Progenitor cell of endocrine pancreas (in vitro differentiated cells): Measurements from ENCODE around the gene ZNF804A. TPM values are rescaled to one million over a fixed set of nuclear protein-coding genes. Genes with fewer than 3 reads are reported as not detected.
A peak's percentile ranks its signal among the peaks of the same experiment; 100 is the strongest.
"Not testable (repeated sequence)": the region's sequence is repeated elsewhere in the genome, so short reads cannot be mapped to it uniquely, and the experiment has no call there.

Source experiments
- DNase-seq: peaks from one replicate; pipeline ENCODE4 v3.0.0; 2021; ENCODE audit warnings: low spot score; ENCODE audit not compliant: unreplicated experiment
- H3K27ac Mint-ChIP-seq: 2 replicates; pipeline ENCODE4 v1.8.0; 2021; ENCODE audit warnings: mild to moderate bottlenecking, moderate library complexity, mixed read lengths
- H3K27me3 Mint-ChIP-seq: 2 replicates; pipeline ENCODE4 v1.8.0; 2021; ENCODE audit warnings: mixed read lengths
- H3K36me3 Mint-ChIP-seq: 2 replicates; pipeline ENCODE4 v1.8.0; 2022; ENCODE audit warnings: mixed read lengths; ENCODE audit not compliant: insufficient read depth
- H3K4me1 Mint-ChIP-seq: 2 replicates; pipeline ENCODE4 v1.8.0; 2021; ENCODE audit warnings: low read depth, mixed read lengths
- H3K4me3 Mint-ChIP-seq: 2 replicates; pipeline ENCODE4 v1.8.0; 2021; ENCODE audit warnings: low read depth, mild to moderate bottlenecking, moderate library complexity, mixed read lengths
- H3K9me3 Mint-ChIP-seq: 2 replicates; pipeline ENCODE4 v1.8.0; 2021; ENCODE audit warnings: low read depth, mixed read lengths
- CTCF ChIP-seq: fragments of 200-600 bp; sonication (generic); IDR thresholded peaks from one replicate; pipeline ENCODE4 v1.5.0; 2021; ENCODE audit warnings: antibody characterized with exemption, mild to moderate bottlenecking; ENCODE audit not compliant: unreplicated experiment
- total RNA-seq: library from RNA; stranded (reverse); gene quantifications from 2 replicates; pipeline ENCODE4 v1.2.1, GENCODE V29; 2021

ZNF804A gene
- total RNA-seq, 1 donor from 2014 or later, result not detected

GRCh38 chr2:184743096-184743495 lies 144.8 kb downstream of the ZNF804A start:
- DNase-seq, result no peak

GRCh38 chr2:184756161-184756560 lies 157.8 kb downstream of the ZNF804A start:
- DNase-seq, result no peak
- TF ChIP-seq CTCF, result no peak
- H3K27ac Mint-ChIP-seq, result no peak overlapping the region
- no peaks in the 10 kb centered on the region for H3K36me3 Mint-ChIP-seq
- H3K27me3 Mint-ChIP-seq, result no peaks in the 10 kb centered on the region
- H3K4me3 Mint-ChIP-seq, result no peak overlapping the region
- H3K9me3 Mint-ChIP-seq, result no peaks in the 10 kb centered on the region
- H3K4me1 Mint-ChIP-seq, result no peaks in the 10 kb centered on the region

More at GRCh38 chr2:184743096-184743495, 144.8 kb downstream of the ZNF804A start:
- Mint-ChIP-seq H3K9me3 (no peaks in the 10 kb centered on the region), H3K4me1 (no peaks in the 10 kb centered on the region), H3K4me3 (no peak overlapping the region), H3K27me3 (no peaks in the 10 kb centered on the region), H3K36me3 (no peaks in the 10 kb centered on the region), H3K27ac (no peak overlapping the region)
- no peak for TF ChIP-seq CTCF

GRCh38 chr2:184756885-184757284 lies 158.6 kb downstream of the ZNF804A start:
- Mint-ChIP-seq H3K4me1 (no peaks in the 10 kb centered on the region), H3K27me3 (no peaks in the 10 kb centered on the region), H3K4me3 (no peak overlapping the region), H3K36me3 (no peaks in the 10 kb centered on the region), H3K9me3 (no peaks in the 10 kb centered on the region), H3K27ac (no peak overlapping the region)
- no peak for TF ChIP-seq CTCF
- no peak for DNase-seq

GRCh38 chr2:184759557-184760255 lies 161.4 kb downstream of the ZNF804A start:
- H3K27ac Mint-ChIP-seq, result peak overlapping the region; percentile 73
- not testable (repeated sequence) for DNase-seq, H3K4me3 Mint-ChIP-seq, H3K9me3 Mint-ChIP-seq, H3K36me3 Mint-ChIP-seq, H3K4me1 Mint-ChIP-seq, H3K27me3 Mint-ChIP-seq

- Mint-ChIP-seq H3K4me1 (no peaks in the 10 kb centered on the region), H3K9me3 (no peaks in the 10 kb centered on the region), H3K36me3 (no peaks in the 10 kb centered on the region), H3K27me3 (no peaks in the 10 kb centered on the region), H3K27ac (no peak overlapping the region), H3K4me3 (no peak overlapping the region)
- DNase-seq, result no peak
- no peak for TF ChIP-seq CTCF
Observed at GRCh38 chr2:184760931-184761330, 162.6 kb downstream of the ZNF804A start.
